SIG-M5 treated with dmso at 0.1 percent for 504 hours (cell line): ENCODE measurements around the gene MELTF.
"Not testable (repeated sequence)": the region's sequence is repeated elsewhere in the genome, so short reads cannot be mapped to it uniquely, and the experiment has no call there.

Experiments
- DNase-seq: peaks from one replicate; lab custom pipeline; 2025; ENCODE audit not compliant: unreplicated experiment; lab: John Stamatoyannopoulos, UW

The MELTF gene

GRCh38 chr3:197029511-197030167 is at the start of gene MELTF:
Gene MELTF (minus strand): TSS chr3:197029817. CDS start chr3:197029702, 115 bp downstream.
- DNase-seq, result peak; percentile 45

- no peak for DNase-seq
Observed at GRCh38 chr3:197076415-197076814, 46.8 kb upstream of the MELTF start.

GRCh38 chr3:197068077-197068476 is 38.5 kb upstream of the MELTF start:
- DNase-seq, result no peak

GRCh38 chr3:197064771-197065170 is 35.2 kb upstream of the MELTF start:
- no peak for DNase-seq

GRCh38 chr3:197062446-197062845 is 32.8 kb upstream of the MELTF start:
- DNase-seq, result no peak

GRCh38 chr3:197051637-197052036 is 22.0 kb upstream of the MELTF start:
- DNase-seq, result not testable (repeated sequence)

GRCh38 chr3:197050511-197050910 is 20.9 kb upstream of the MELTF start:
- DNase-seq, result no peak

GRCh38 chr3:197042539-197042938 is 12.9 kb upstream of the MELTF start:
- no peak for DNase-seq

- DNase-seq, result no peak
Observed at GRCh38 chr3:197041875-197042488, 12.4 kb upstream of the MELTF start.

GRCh38 chr3:197040658-197041057 is 11.0 kb upstream of the MELTF start:
- no peak for DNase-seq

GRCh38 chr3:197038679-197039462 is 9.3 kb upstream of the MELTF start:
- DNase-seq, result no peak

GRCh38 chr3:197035577-197035976 is 6.0 kb upstream of the MELTF start:
- no peak for DNase-seq

- not testable (repeated sequence) for DNase-seq
Observed at GRCh38 chr3:197034778-197035177, 5.2 kb upstream of the MELTF start.

- not testable (repeated sequence) for DNase-seq
Observed at GRCh38 chr3:197033764-197034163, 4.1 kb upstream of the MELTF start.

GRCh38 chr3:197031315-197032285 is 2.0 kb upstream of the MELTF start:
- DNase-seq, result no peak

GRCh38 chr3:197030379-197031314 is 1.0 kb upstream of the MELTF start:
- no peak for DNase-seq

GRCh38 chr3:197028728-197029510 is 698 bp downstream of the MELTF start:
- no peak for DNase-seq

- no peak for DNase-seq
Observed at GRCh38 chr3:197027896-197028727, 1.5 kb downstream of the MELTF start.
